B cell (primary cell): Measurements from ENCODE around the gene NPAS3. TPM values are rescaled to one million over a fixed set of nuclear protein-coding genes. Genes with fewer than 3 reads are reported as not detected.

ENCODE experiments used
- ATAC-seq: fragments of 200-7000 bp; cut with Tn5 transposase; one replicate; pipeline ENCODE4 v1.10.0; 2021; ENCODE audit warnings: low read depth, mild to moderate bottlenecking, moderate number of reproducible peaks, moderate library complexity
- CTCF ChIA-PET: fragments of 350-600 bp; sonication (Branson Sonifier 250); formaldehyde crosslinking; loops from one replicate; lab custom pipeline; 2021; ENCODE audit warnings: antibody characterized with exemption, inconsistent platforms; lab: Charles Lee
- POLR2A ChIA-PET: fragments of 350-600 bp; sonication (Branson Sonifier 250); formaldehyde crosslinking; loops from one replicate; lab custom pipeline; 2021; ENCODE audit warnings: antibody characterized with exemption; lab: Charles Lee
- DNase-seq: peaks from one replicate; pipeline ENCODE4 v3.0.0; 2013
- H2AFZ ChIP-seq: 2 replicates; pipeline ENCODE4 v1.6.1; 2012; ENCODE audit warnings: mild to moderate bottlenecking, low read depth, low read length; ENCODE audit not compliant: insufficient read depth, poor library complexity, severe bottlenecking
- H3K27ac ChIP-seq, 2 donors: 1 replicate in 1 of 2; 2 replicates in 1 of 2; pipeline ENCODE4 v1.5.1; 2012 to 2013; ENCODE audit warnings: low read length in 2 of 2, mild to moderate bottlenecking in 2 of 2, moderate library complexity in 1 of 2
- H3K27me3 ChIP-seq, 4 experiments: fragments of 200-600 bp in 1 of 4; sonication (generic) in 1 of 4; replicated peaks in 1 of 4; 1 replicate in 2 of 4; 2 replicates in 2 of 4; pipeline versions ENCODE4 v1.6.1 to v1.7.0; 2013 to 2016; ENCODE audit warnings: low read length in 3 of 4, mild to moderate bottlenecking in 2 of 4, mixed read lengths in 1 of 4, moderate library complexity in 1 of 4; ENCODE audit not compliant: insufficient read depth in 4 of 4, control insufficient read depth in 3 of 4; ENCODE audit errors: control extremely low read depth in 1 of 4
- H3K36me3 ChIP-seq, 2 experiments: replicated peaks in 1 of 2; 1 replicate in 1 of 2; 2 replicates in 1 of 2; pipeline versions ENCODE4 v1.6.1 to v1.7.1; 2013; ENCODE audit warnings: low read length in 1 of 2; ENCODE audit not compliant: insufficient read depth in 2 of 2, control insufficient read depth in 1 of 2; ENCODE audit errors: control extremely low read depth in 1 of 2, extremely low read depth in 1 of 2
- H3K4me1 ChIP-seq, 2 donors: fragments of 200-600 bp in 1 of 2; sonication (generic) in 1 of 2; 1 replicate in 1 of 2; 2 replicates in 1 of 2; pipeline versions ENCODE4 v1.5.1 to v1.6.1; 2013 to 2017; ENCODE audit warnings: low read length in 2 of 2; ENCODE audit not compliant: control insufficient read depth in 2 of 2, insufficient read depth in 2 of 2
- H3K4me2 ChIP-seq: replicated peaks from 2 replicates; pipeline ENCODE3; 2012; ENCODE audit warnings: mild to moderate bottlenecking, low read depth, low read length; ENCODE audit not compliant: poor library complexity, severe bottlenecking
- H3K4me3 ChIP-seq, 5 experiments: fragments of 200-600 bp in 1 of 5; sonication (generic) in 1 of 5; 1 replicate in 3 of 5; 2 replicates in 2 of 5; pipeline versions ENCODE4 v1.5.1 to v1.7.0; 2011 to 2016; ENCODE audit warnings: low read length in 4 of 5, mild to moderate bottlenecking in 4 of 5, low read depth in 2 of 5, control low read depth in 1 of 5, moderate library complexity in 1 of 5; ENCODE audit not compliant: insufficient read depth in 1 of 5; ENCODE audit errors: control extremely low read depth in 1 of 5, extremely low read depth in 1 of 5
- H3K79me2 ChIP-seq: fragments of 200-600 bp; sonication (generic); one replicate; pipeline ENCODE4 v1.6.0; 2016; ENCODE audit warnings: low read length; ENCODE audit not compliant: control insufficient read depth, insufficient read depth
- H3K9ac ChIP-seq: fragments of 200-600 bp; sonication (generic); 2 replicates; pipeline ENCODE4 v1.6.1; 2017; ENCODE audit warnings: mild to moderate bottlenecking, low read length, moderate library complexity
- H3K9me3 ChIP-seq, 3 donors: one replicate each; pipeline versions ENCODE4 v1.6.1 to v1.7.1; 2013; ENCODE audit warnings: low read length in 2 of 3; ENCODE audit not compliant: control insufficient read depth in 2 of 3, insufficient read depth in 1 of 3; ENCODE audit errors: control extremely low read depth in 1 of 3
- H4K20me1 ChIP-seq: 2 replicates; pipeline ENCODE4 v1.6.0; 2012; ENCODE audit warnings: mild to moderate bottlenecking, low read length; ENCODE audit not compliant: insufficient read depth, control insufficient read depth, poor library complexity, severe bottlenecking
- H3K27ac Mint-ChIP-seq: one replicate; pipeline ENCODE4 v1.8.0; 2021; ENCODE audit warnings: mixed read lengths
- H3K27me3 Mint-ChIP-seq: one replicate; pipeline ENCODE4 v1.8.0; 2021; ENCODE audit warnings: mixed read lengths
- H3K4me1 Mint-ChIP-seq: one replicate; pipeline ENCODE4 v1.8.0; 2021; ENCODE audit warnings: mixed read lengths
- H3K4me3 Mint-ChIP-seq: one replicate; pipeline ENCODE4 v1.8.0; 2021; ENCODE audit warnings: mixed read lengths
- H3K9me3 Mint-ChIP-seq: one replicate; pipeline ENCODE4 v1.8.0; 2022; ENCODE audit warnings: mixed read lengths; ENCODE audit not compliant: insufficient read depth
- CTCF ChIP-seq: fragments of 200-600 bp; IDR thresholded peaks from one replicate; pipeline ENCODE4 v1.8.0; 2022; ENCODE audit warnings: antibody characterized with exemption, mild to moderate bottlenecking
- EZH2 ChIP-seq: IDR thresholded peaks from 2 replicates; pipeline ENCODE4 v1.6.1; 2012; ENCODE audit warnings: borderline replicate concordance, low read depth, mild to moderate bottlenecking, moderate library complexity, low read length; ENCODE audit not compliant: insufficient read depth, poor library complexity, severe bottlenecking
- WGBS: methylation state at CpG from one replicate; pipeline ENCODE4 v1.1.5; 2013; ENCODE audit warnings: missing lambda C conversion rate; ENCODE audit not compliant: insufficient coverage; 5-methylcytosine and 5-hydroxymethylcytosine counted together
- intact Hi-C: fragments of 100-400 bp; cut with micrococcal nuclease; formaldehyde crosslinking; loops from one replicate; pipeline ENCODE4 v1.10.0; 2022
- polyA plus RNA-seq: library from polyadenylated mRNA; depleted of rRNA; stranded (reverse); fragments of >200 nt; gene quantifications from 2 replicates; pipeline ENCODE4 v1.2.3, GENCODE V29; 2012
- total RNA-seq, 2 donors: library from RNA; stranded (reverse); fragments of 120-200 nt in 1 of 2; gene quantifications; 1 replicate in 1 of 2; 2 replicates in 1 of 2; pipeline versions ENCODE4 v1.2.3 to v1.2.4, GENCODE V29; 2013 to 2022

Gene NPAS3
- total and polyA plus RNA-seq, 2 donors (not counting 1 experiment from before 2014, with no cell fraction given), result not detected

DNA sequence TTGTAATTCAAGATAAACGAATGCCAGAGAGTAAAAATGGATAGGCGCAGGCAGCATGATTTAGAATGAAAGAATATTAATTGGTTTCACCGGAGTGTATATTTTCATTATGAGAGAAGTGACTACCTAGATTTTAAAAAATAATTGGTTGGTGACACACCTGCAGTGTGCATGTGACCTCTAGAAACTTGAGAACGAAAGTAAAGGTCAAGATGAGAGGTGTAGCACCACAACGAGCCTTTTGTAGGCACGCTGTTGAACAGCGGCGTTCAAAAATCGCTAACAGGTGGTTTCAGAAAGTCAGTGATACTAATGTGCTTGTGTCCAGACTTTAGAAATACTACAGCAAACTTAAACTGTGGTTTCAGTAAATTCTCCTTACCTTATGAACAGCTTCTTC lies 123.8 kb downstream of the NPAS3 start:
- Histone ChIP-seq H3K27ac (no peak overlapping the region), H3K9ac (no peak overlapping the region), H3K4me2 (no peak overlapping the region), H3K4me3 (no peak overlapping the region), H2AFZ (no peak overlapping the region), H3K36me3 (no peaks in the 10 kb centered on the region), H3K27me3 (no peaks in the 10 kb centered on the region), H4K20me1 (no peaks in the 10 kb centered on the region), H3K4me1 (no peaks in the 10 kb centered on the region), H3K79me2 (no peaks in the 10 kb centered on the region), H3K9me3 (no peaks in the 10 kb centered on the region)
- Mint-ChIP-seq H3K27me3 (no peaks in the 10 kb centered on the region), H3K27ac (no peak overlapping the region), H3K9me3 (no peaks in the 10 kb centered on the region), H3K4me3 (no peak overlapping the region), H3K4me1 (no peaks in the 10 kb centered on the region)
- DNase-seq (no peak), ATAC-seq (no peak)
- intact Hi-C loops, result no loop called here
- CTCF ChIA-PET, result no interaction called here
- 83% methylated on average over 6 of the region's 9 CpGs for WGBS
- TF ChIP-seq CTCF (no peak), EZH2 (no peak)
- POLR2A ChIA-PET, result no interaction called here

DNA sequence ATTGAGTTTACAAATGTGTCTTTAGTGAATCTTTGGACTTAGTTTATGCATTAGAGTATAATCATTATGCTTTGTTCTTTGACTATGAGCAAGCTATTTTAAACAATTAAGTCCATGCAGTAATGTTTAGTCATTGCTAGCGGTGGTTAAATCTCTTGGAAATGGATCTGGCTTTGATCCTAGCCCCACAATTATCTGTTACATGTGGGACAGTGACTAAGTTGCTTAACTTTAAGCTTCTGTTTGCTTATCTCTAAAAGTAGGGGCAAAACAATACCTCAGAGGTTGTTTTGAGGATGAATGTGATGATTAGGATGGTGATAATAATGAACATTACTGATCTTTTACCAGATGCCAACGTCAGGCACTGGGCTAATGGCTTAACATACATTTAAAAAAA lies 124.2 kb downstream of the NPAS3 start:
- no peak overlapping the region for H3K9ac ChIP-seq
- DNase-seq (no peak), ATAC-seq (no peak)
- H2AFZ ChIP-seq, result no peak overlapping the region
- H3K4me1 ChIP-seq, result no peaks in the 10 kb centered on the region
- H3K27me3 ChIP-seq, result no peaks in the 10 kb centered on the region
- no peak overlapping the region for H3K4me3 Mint-ChIP-seq
- H3K79me2 ChIP-seq, result no peaks in the 10 kb centered on the region
- no CpG with 5 or more reads among the region's 2 CpGs for WGBS
- no peaks in the 10 kb centered on the region for H3K9me3 ChIP-seq
- no peak overlapping the region for H3K27ac Mint-ChIP-seq
- H3K27me3 Mint-ChIP-seq, result no peaks in the 10 kb centered on the region
- intact Hi-C loops, result no loop called here
- no peak overlapping the region for H3K4me3 ChIP-seq
- ChIA-PET CTCF (no interaction called here), POLR2A (no interaction called here)
- no peaks in the 10 kb centered on the region for H3K36me3 ChIP-seq
- no peak overlapping the region for H3K27ac ChIP-seq
- TF ChIP-seq EZH2 (no peak), CTCF (no peak)
- no peaks in the 10 kb centered on the region for H3K9me3 Mint-ChIP-seq
- no peak overlapping the region for H3K4me2 ChIP-seq
- no peaks in the 10 kb centered on the region for H4K20me1 ChIP-seq
- no peaks in the 10 kb centered on the region for H3K4me1 Mint-ChIP-seq
